Fibroblast of skin of left biceps (primary cell): ENCODE data around the gene PPP1CB.
A peak's percentile ranks its signal among the peaks of the same experiment; 100 is the strongest.

Source experiments
- DNase-seq, 2 experiments: peaks; one replicate each; pipeline ENCODE4 v3.0.0-alpha.2; 2013; ENCODE audit warnings: low read depth in 2 of 2

The PPP1CB gene

DNA sequence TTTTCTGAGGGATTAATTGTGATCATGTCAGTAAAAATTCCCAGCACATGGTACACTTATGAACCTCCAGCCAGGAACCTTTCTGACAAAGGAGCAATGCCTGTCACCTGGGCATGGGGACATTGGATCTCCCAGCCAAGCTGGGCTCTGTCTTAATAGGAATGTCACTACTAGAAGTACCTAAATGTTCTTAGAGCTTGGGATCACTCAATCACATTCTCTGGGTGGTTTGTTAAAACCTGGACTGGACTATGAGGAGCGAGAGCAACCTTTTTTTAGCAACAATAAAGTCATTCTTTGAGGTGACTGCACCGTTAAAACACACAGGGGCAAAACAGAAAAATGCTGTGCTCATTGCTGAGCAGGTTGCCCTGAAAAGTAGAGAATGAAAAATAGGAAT, 6.4 kb upstream of the PPP1CB start:
- DNase-seq, result no peak

DNA sequence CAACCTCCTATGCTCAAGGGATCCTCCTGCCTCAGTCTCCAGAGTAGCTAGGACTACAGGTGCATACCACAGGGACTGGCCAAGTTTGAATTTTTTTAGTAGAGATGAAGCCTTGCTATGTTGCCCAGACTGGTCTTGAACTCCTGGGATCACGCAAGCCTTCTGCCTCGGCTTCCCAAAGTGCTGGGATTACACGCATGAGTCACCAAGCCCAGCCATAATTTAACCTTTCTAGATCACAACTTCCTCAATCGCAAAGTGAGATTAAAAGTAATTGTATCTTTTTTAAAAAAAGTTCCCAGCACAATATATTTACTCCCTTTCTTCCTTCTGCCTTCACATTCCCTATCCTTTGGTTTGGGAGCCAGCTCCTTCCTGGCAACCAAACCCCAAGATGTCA, 5.8 kb upstream of the PPP1CB start:
- no peak for DNase-seq

DNA sequence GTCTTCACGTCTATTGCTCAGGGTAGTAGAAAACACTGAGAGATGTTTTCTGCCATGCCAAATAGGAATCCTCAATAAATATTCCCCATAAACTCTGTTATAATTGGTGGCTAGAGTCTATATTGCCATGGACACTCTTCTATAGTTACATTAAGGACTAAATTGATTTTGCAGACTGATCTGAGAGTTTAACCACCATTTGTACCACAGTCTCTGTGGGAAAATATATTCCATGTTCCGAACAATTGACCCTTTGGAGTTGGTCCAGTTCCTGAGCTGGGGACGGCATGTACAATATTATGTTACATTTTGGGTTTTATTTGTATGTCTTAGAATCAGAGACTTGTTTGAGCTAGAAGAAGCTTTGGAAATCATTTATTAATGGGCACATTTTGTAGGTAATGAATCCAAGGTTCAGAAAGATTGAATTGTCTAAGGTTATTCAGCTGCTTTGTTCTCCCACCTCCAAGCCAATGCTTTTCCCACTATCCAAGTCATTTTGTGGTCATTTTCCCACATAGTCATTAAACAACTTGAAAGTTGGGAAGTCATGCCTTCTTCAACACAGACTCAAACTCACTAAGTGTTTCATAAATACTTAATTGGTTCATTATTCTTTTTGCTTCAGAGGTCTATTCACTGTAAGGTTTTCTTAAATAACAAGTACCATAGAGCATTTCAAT, 5.1 kb upstream of the PPP1CB start:
- no peak for DNase-seq

DNA sequence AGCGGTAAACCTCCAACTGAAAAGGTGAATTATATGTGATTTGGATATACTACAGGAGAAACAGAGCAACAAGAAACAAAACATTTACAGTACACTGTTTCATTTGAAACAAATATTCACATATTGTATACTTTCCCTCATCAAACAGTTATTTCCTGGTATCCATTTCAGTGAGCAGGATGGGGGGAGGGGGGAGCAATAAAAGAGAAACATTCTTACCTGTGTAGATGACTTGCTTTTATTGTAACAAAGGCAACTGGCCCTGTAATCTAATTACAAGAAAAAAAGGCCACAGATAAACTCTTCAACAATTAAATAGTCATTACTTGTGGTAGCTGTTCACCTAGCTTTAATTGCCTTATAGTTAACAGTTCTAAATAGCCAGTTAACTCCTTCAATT, 3.9 kb upstream of the PPP1CB start:
- no peak for DNase-seq

DNA sequence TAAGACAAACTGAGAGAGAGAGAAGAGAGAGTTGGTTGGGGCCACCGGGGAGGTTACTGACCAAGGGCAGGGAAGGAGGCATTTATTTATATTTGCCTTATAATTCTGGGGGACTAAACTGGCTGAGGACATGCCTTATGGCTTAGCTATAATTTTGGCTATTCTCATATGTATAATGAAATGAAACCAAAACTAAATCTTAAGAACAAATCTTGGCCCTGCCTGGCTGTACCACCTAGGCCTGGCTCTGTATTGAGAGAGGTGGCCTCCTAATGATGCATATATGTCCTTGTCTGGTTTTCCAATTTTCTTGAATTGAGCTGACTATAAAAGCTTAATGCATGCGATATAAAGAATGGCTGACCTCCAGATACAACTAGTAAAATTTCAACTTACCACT, 3.5 kb upstream of the PPP1CB start:
- no peak for DNase-seq

DNA sequence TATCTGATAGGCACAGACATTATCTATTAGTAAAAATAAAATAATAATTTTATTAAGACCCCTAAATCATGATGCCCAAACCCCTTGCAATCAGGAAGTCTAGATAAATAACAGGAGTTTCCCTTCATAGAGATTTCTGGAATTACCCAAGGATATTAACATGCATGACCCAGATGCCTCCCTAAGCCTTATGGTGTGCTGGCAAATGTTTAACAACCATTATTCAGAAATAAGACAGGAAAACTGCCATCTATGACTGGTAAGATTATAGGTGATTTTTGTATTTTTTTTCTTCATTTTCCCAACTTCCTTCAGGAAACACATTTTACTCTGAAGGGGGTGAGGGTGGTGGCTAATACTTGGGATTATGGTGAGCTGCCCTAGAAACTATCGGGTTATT, 2.7 kb upstream of the PPP1CB start:
- DNase-seq, result no peak

DNA sequence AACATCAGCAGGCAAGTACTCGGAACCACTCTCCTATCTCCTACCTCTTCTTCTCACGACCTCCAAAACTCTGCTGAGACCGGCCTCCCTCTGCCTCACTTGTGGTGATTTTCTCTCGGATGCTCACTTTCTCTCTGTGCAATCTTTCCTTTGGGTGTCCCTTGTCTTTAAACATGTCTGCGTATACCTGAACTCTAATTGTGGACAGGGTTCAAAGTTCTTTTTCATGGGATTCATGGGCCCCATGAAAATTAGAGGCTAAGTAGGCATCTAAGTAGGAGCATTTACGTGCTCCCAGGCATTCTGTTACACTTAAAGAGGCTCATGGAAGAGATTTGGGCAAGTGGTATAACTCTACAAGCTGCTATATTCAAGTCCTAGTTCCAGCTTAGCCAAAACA, 2.1 kb upstream of the PPP1CB start:
- no peak for DNase-seq

DNA sequence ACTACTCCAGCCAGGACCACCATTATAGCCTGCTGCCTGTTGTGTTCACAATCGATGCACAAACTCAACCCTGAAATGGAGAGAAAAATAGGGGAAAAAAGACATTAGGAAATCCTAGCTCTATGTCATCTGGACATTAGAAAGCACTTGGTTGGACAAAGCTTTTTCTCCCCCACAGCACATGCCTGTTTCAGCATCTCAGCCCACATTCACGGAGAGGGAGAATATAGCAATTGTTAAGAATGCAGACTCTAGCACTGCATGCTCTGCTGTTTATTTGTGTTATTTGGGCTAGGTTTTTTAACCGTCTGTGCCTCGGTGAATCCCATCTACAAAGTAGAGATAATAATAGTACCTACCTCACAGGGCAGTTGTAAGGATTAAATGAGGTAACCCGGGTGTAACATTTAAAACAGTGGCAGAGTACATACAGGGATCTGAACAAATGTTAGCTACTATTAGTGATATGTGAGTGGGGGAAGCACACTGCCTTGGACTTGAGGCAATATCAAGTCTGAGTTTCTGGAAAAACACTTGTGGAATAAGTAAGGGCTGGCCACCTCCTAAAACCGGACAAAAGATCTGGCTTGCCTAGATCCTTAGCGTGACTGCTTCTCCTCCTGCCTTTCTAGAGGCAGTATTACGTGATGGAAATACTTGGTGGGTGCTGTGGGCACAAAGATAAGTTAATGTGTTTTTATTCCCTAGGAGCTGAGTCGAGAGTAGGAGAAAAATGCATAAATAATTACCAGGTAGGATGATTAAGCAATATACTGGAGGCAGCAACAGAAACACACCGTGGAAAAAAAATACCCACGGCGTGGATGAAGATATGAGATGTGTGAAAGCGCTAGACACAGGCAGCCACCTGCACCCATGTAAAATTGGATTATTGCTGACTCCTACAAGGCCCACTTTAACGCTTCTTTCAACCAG, 1.0 kb upstream of the PPP1CB start:
- DNase-seq, result no peak

DNA sequence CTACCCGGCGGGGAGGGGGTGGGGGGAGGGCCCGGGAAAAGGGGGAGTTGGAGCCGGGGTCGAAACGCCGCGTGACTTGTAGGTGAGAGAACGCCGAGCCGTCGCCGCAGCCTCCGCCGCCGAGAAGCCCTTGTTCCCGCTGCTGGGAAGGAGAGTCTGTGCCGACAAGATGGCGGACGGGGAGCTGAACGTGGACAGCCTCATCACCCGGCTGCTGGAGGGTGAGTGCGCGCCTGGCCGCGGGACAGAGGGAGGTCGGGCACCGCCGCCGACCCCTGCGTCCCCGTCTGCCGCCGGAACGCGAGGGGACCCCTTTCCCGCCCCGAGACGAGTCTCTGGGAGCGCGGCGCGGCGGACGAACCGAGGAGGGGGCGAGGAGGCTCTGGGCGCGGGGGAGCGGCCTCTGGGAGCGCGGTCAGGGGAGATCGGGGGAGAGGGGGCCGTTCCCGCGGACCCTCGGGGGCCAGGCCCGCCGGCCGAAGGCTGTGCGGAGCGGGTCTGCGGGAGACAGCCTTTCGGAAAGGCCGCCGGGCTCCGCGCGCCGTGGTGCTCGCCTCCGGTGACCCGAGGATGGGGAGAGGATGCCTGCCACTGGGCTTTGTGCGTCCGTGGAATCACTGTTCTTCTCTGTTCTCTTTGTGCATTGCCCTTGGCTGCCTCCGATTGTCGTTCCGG, 463 bp downstream of the PPP1CB start:
- DNase-seq, result no peak

DNA sequence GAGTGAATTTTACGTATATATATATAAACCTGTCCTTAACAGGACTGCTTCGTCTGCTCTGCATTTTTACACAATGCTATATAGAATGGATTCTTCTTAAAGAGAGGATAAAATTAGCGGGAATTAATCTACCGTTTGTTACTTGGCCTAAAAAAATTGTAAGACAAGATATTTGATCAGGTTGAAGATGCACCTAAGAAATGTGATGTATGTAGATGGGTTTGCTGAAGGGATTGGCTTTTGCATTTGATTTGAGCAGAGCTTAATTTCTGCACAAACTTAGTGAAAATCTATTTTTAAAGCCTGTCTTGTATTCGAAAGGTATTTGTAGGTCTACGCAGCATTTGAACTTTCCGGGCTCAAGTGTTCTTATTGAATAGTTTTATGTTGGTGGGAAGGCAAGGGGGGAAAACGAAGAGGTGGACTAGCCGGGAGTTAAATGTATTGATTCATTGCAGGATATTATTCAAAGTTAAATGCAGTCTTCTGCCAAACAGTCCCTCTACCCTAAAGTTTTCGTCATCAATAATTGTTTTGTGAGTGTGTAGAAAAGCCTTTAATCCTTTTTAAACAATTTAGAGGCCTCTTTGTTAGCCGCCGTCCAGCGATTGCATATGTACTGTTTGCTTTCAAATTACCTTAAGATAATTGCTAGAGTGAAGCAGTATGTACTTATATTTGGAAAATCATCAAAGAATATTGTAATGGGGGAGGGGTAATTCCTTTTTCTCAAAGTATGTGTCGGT, 1.2 kb downstream of the PPP1CB start:
- no peak for DNase-seq

DNA sequence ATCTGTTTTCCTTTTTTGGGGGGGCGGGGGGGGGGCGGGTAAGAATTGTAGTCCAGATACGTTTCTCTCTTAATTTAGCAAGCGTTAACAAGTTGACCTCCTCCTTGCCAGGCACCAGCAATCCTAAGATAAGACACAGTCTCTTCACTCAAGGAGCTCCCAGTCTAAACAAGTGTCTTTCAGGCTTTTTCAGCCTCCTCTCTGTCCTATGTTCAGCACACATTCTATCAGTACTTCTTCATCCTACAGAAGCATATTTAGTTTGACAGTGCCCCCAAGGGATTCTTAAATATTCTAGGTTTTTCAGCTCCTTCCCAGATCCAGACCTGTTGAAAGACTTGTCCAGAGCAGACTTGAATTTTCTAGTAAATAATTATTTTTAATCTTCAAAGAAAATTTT, 2.7 kb downstream of the PPP1CB start:
- no peak for DNase-seq

DNA sequence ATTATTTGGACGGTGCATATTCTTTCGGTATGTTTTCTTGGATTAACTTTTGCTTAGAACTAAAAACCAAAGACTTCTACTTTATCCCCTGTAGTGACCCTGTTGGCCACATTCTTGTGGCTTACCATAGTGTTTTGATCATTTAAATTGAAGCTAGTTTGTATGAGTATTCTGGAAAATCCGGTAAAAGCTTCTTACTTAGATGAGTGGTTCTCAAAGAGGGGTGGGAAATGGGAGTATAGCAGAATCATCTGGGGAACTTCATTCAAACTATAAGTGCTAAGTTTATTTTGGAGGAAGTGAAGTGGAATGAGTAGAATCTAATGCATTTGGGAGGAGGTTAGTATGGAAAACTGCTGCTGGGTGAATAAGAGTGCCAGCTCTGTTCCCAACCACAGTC, 3.8 kb downstream of the PPP1CB start:
- DNase-seq, result no peak

DNA sequence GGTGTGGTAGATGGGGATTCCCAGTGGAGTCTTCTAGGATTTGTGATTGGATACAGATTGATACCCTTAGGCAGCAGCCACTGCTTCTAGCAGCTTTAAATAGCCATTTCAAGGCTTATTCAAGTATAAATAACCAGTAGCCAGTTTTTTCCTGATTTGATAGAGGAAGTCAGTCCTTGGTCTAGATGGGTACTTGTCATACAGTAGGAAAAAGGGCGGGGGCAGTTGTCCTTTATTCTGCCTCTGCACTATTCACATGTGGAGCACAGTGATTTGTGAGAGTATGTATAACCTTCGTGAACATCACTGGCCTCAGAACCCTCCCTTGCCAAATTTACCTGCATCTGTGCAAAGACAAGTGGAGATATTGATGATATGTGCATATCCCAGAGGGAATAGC, 6.8 kb downstream of the PPP1CB start:
- DNase-seq, result no peak

DNA sequence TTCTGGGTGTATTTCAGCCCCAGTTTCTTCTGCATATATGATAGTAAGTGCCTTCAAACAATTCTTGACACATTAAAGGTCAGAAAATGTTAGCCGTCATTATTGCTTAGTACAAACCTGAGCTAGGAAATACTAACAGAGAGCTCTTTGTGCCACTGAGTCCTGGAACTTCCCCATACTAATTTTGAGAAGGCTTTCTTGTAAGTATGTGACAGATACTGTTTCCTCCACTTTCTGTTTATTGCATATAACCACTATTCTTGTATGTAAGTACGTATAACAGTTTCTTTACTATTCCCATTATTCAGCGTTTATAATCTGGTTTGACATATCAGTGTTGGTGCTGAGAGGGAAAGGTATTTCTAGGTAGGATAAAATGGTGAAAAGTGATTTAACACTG, 9.8 kb downstream of the PPP1CB start:
- no peak for DNase-seq

DNA sequence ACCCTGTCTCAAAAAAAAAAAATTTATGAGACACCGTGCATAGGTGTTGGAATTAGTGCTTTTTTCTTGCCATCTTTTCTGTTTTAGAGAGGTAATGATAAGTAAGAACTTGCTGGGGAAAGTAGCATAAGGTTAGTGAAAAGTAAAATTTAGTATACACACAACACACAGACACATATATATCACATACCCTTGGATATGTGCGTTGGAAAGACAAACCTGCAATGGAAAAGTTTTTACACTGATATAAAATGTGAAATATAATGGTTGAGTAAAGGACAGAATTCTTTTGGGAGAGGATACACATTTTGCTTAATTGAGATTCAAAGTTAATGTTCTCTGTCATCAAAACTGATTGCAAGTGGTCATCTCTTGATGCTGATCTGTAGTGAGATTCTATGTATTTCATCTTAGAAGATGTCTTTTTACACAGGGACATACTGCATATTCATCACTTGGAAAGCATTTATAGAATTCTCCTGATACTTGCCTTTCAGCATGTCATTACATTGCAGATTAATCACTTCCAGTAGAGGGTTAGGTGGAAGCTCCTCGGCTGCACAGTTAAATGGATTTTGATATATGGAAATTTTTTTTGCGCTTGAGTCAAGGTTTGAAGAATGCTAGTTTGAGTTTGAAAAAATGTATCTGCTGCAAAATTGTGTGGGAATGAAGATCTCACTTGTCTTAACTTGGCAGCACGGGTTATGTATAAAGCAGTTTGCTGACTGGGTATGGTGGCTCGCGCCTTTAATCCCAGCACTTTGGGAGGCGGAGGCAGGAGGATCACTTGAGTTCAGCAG, 13.5 kb downstream of the PPP1CB start:
- DNase-seq, result peak; percentile 80 to 87

DNA sequence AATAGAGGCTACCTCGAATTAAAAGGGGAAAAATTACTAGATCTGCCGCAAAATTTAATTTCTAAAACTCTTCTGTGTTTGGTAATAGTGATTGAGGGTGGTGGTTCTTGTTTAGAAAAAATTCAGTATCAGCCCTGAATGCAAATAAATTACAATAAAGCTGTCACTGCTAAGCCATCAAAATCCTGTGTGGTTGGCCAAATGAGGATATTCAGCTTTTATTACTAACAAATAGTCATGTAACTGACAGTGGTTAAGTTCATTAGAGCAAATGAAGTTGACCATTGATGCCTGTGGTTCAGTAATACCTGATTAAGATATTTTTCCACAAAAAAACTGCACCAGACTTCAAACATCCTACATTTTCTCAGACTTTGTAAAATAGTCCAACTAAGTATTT, 14.4 kb downstream of the PPP1CB start:
- DNase-seq, result no peak

DNA sequence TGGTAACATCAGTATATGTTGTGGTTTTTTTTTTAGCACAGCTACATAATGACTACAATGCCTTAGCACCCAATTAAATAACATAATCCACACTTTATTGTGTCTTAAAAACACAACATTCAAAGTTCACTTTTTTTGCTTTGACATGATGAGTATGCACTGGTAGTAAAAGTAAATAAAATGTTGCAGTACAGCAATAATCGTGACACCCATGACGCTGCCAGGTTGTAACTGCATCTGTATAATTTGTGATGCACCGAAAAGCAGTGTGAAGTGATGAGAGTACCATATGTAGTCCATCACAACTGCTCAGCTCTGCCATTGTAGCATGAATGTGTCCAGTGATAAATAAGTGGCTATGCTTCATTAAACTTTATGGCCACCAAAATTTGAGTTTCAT, 15.7 kb downstream of the PPP1CB start:
- no peak for DNase-seq

DNA sequence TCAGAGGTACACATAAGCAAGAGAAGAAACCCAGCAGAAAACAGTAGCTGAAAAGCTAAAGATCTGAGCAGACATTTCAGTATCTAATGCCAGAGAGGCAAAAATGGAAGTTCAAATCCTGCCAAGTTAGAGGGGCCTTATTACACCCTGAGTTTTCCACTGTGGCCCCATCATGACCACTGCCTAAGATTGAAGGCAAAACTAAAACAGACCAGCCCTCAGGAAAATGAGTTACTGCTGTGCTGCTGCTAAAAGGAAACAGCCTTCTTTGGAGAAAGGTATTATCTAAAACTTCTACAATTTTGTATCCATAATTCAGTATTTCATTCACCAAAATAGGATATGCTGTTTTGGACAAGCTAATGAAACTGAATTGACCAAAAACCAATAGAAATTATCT, 16.8 kb downstream of the PPP1CB start:
- DNase-seq, result no peak

DNA sequence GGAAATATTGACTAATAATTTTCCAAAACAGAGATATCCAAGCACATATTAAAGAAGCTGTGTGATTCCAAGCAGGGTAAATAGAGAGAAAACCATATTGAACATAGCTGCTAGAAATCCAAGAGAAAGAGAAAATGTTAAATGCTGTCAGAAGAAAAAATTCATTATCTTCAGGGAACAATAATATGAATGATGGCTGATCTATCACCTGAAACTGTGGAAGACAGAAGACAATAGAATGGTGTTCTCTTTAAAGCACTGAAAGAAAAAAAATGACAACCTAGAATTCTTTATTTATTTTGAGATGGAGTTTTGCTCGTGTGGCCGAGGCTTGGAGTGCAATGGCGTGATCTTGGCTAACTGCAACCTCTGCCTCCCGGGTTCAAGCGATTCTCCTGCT, 17.3 kb downstream of the PPP1CB start:
- DNase-seq, result no peak

DNA sequence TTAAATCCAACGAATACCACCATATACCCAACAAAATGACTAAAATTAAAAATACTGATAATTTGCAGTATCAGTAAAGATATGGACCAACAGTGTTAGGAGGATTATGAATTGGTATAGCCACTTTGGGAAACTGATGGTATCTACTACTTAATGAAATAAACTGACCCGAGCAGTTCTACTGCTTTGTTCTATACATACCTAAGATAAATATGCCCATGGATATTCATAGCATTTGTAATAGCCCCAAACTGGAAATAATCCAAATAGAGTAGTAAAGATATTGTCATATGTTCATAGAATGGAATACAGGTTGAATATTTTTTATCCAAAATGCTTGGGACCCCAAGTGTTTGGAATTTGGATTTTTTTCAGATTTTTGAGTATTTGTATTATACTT, 20.7 kb downstream of the PPP1CB start:
- no peak for DNase-seq

DNA sequence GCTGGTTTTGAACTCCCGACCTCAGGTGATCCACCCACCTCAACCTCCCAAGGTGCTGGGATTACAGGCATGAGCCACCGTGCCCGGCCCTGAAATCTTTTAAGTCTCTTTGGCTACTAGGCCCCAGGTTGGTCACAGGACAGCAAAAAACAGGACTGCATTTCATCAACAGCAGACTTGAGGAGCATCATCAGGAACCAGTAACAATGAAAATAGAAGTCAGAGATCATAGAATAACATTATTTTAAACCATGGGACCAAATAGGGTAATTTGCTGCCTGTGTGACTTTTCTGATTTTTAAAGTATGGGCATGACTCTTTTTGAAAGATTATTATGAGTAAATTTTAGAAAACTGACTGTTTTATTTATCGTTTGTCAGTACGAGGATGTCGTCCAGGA, 24.8 kb downstream of the PPP1CB start:
- DNase-seq, result no peak
